Neutrophil (primary cell): ENCODE measurements around the gene TREML1.

Source experiments
- H3K27ac ChIP-seq: fragments of 200-600 bp; sonication (generic); 2 replicates; pipeline ENCODE4 v1.5.1; 2016; ENCODE audit warnings: mild to moderate bottlenecking, moderate library complexity
- H3K27me3 ChIP-seq: fragments of 200-600 bp; sonication (generic); 2 replicates; pipeline ENCODE4 v1.6.0; 2016; ENCODE audit warnings: mild to moderate bottlenecking
- H3K36me3 ChIP-seq: fragments of 200-600 bp; sonication (generic); 2 replicates; pipeline ENCODE4 v1.5.1; 2017
- H3K4me1 ChIP-seq, 2 experiments: fragments of 200-600 bp in 1 of 2; sonication (generic) in 1 of 2; 1 replicate in 1 of 2; 2 replicates in 1 of 2; pipeline versions ENCODE4 v1.5.1 to v1.6.1; 2013 to 2016; ENCODE audit warnings: low read depth in 1 of 2, low read length in 1 of 2, mild to moderate bottlenecking in 1 of 2, moderate library complexity in 1 of 2; ENCODE audit not compliant: control insufficient read depth in 1 of 2, insufficient read depth in 1 of 2
- H3K4me3 ChIP-seq, 2 experiments: fragments of 200-600 bp in 1 of 2; sonication (generic) in 1 of 2; 1 replicate in 1 of 2; 2 replicates in 1 of 2; pipeline ENCODE4 v1.5.1; 2013 to 2016; ENCODE audit warnings: low read depth in 1 of 2, low read length in 1 of 2, mild to moderate bottlenecking in 1 of 2, moderate library complexity in 1 of 2
- H3K9me3 ChIP-seq: fragments of 200-600 bp; sonication (generic); 2 replicates; pipeline ENCODE4 v1.5.1; 2016
- TF ChIP-seq, protein P1 (sequence below): fragments of 200-600 bp; sonication (generic); IDR thresholded peaks from 2 replicates; pipeline ENCODE4 v1.5.1; 2016; ENCODE audit warnings: antibody characterized with exemption

TREML1 gene

GRCh38 chr6:41197234-41197633 is 43.1 kb upstream of the TREML1 start:
- no peaks in the 10 kb centered on the region for H3K9me3 ChIP-seq
- peaks cover 71 to 74% of the 10 kb centered on the region in 2 experiments for H3K4me1 ChIP-seq
- peak overlapping the region; percentile 99 for H3K27ac ChIP-seq
- H3K36me3 ChIP-seq, result peaks cover 64% of the 10 kb centered on the region
- TF ChIP-seq, protein P1, sequence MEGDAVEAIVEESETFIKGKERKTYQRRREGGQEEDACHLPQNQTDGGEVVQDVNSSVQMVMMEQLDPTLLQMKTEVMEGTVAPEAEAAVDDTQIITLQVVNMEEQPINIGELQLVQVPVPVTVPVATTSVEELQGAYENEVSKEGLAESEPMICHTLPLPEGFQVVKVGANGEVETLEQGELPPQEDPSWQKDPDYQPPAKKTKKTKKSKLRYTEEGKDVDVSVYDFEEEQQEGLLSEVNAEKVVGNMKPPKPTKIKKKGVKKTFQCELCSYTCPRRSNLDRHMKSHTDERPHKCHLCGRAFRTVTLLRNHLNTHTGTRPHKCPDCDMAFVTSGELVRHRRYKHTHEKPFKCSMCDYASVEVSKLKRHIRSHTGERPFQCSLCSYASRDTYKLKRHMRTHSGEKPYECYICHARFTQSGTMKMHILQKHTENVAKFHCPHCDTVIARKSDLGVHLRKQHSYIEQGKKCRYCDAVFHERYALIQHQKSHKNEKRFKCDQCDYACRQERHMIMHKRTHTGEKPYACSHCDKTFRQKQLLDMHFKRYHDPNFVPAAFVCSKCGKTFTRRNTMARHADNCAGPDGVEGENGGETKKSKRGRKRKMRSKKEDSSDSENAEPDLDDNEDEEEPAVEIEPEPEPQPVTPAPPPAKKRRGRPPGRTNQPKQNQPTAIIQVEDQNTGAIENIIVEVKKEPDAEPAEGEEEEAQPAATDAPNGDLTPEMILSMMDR, result no peak
- H3K27me3 ChIP-seq, result no peaks in the 10 kb centered on the region
- peak overlapping the region in 1 of 2 experiments; percentile 21 for H3K4me3 ChIP-seq

- TF ChIP-seq, protein P1, result no peak
- Histone ChIP-seq H3K27ac (peak overlapping the region; percentile 99), H3K9me3 (no peaks in the 10 kb centered on the region), H3K4me1 (peaks cover 53 to 66% of the 10 kb centered on the region in 2 experiments), H3K27me3 (no peaks in the 10 kb centered on the region), H3K4me3 (no peak overlapping the region), H3K36me3 (peaks cover 84% of the 10 kb centered on the region)
Observed at GRCh38 chr6:41194386-41194785, 40.2 kb upstream of the TREML1 start.

DNA sequence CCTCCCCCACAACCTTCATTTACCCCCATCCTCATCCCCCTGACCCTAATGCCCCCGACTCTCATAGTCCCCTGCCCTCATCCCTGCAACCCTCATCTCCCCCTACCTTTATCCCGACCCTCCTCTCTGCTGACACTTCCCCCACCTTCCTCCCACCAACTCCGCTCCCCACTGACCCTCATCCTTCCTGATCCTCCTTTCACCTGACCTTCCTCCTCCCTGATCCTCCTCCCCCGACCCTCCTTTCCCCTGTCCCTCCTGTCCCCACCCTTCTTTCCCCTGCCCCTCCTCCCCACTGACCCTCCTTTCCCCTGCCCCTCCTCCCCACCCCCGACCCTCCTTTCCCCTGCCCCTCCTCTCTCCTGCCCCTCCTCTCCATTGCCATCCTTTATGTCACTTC is 39.7 kb upstream of the TREML1 start:
- H3K36me3 ChIP-seq, result peaks cover 84% of the 10 kb centered on the region
- no peaks in the 10 kb centered on the region for H3K27me3 ChIP-seq
- peaks cover 52 to 63% of the 10 kb centered on the region in 2 experiments for H3K4me1 ChIP-seq
- TF ChIP-seq, protein P1, result no peak
- H3K9me3 ChIP-seq, result no peaks in the 10 kb centered on the region
- no peak overlapping the region for H3K4me3 ChIP-seq
- peak overlapping the region; percentile 99 for H3K27ac ChIP-seq

DNA sequence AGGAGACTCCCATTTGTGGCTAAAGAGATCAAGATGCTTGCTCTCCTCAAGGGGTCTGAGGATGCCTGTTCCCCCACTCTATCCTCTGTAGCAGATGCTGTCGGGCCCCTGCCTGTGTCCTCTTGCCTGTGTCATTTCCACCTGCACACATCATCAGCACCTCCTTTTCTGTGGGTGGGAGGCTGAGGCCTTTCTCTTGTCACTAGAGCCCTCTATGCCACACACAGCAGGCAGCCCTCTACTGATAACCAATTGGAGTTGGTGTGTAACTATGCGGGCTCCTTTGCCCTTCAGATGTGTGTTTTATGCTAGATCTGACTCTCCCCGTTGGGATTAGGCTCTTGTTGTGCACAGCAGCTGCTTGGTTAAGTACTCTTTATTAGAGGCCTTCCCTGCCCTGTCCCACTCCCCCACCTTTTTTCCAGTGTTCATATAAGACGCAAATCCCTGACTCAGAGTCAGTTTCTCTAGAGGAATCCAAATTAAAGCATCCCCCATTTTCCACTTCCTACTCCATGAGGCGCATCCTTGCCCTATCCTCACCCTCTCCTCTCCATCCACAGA is 39.1 kb upstream of the TREML1 start:
- Histone ChIP-seq H3K9me3 (no peaks in the 10 kb centered on the region), H3K27ac (peak overlapping the region; percentile 99), H3K36me3 (peaks cover 81% of the 10 kb centered on the region), H3K27me3 (no peaks in the 10 kb centered on the region), H3K4me3 (no peak overlapping the region), H3K4me1 (peaks cover 52 to 63% of the 10 kb centered on the region in 2 experiments)
- TF ChIP-seq, protein P1, result no peak

DNA sequence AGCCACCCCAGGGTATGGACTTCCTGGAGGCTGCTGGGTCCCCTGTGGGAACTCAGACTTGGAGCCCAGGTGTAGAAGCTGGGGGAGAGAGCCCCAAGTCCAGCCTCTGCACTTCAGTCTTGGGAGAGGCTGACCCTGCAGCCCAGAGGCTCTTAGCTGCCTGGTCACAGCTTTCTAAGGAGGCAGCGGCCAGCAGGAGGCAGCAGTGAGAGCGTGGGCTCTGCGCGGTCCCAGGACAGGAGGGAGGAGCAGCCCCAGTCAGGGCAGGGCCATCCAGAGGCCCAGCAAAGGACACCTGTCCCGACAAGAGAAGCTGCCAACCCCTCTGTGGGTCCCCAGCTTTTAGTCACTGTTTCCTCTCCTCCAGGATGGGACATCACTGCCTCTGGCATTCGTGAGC is 37.4 kb upstream of the TREML1 start:
- Histone ChIP-seq H3K27ac (peak overlapping the region; percentile 99), H3K9me3 (no peaks in the 10 kb centered on the region), H3K27me3 (no peaks in the 10 kb centered on the region), H3K4me1 (peaks cover 48 to 56% of the 10 kb centered on the region in 2 experiments), H3K36me3 (peaks cover 64% of the 10 kb centered on the region), H3K4me3 (peak overlapping the region in 1 of 2 experiments; percentile 6)
- TF ChIP-seq, protein P1, result peak; percentile 63
